GM12891 (cell line): ENCODE measurements around the gene ADCY2.
"Not testable (repeated sequence)": the region's sequence is repeated elsewhere in the genome, so short reads cannot be mapped to it uniquely, and the experiment has no call there.

Experiments used
- DNase-seq: peaks from one replicate; pipeline ENCODE4 v3.0.0; 2011; ENCODE audit warnings: low spot score; ENCODE audit not compliant: insufficient read length
- FAIRE-seq: peaks from 2 replicates; lab custom pipeline; 2011; peaks lifted over from hg19 to GRCh38; lab: Jason Lieb, UNC
- PAX5 ChIP-seq: IDR thresholded peaks from 2 replicates; pipeline ENCODE4 v1.6.1; 2011; ENCODE audit warnings: low read length, moderate library complexity, mild to moderate bottlenecking; ENCODE audit not compliant: insufficient read depth, severe bottlenecking
- POLR2A ChIP-seq: IDR thresholded peaks from 2 replicates; pipeline ENCODE4 v1.6.1; 2011; ENCODE audit warnings: low read depth, low read length, control low read depth
- POLR2AphosphoS5 ChIP-seq: IDR thresholded peaks from 2 replicates; pipeline ENCODE4 v1.6.1; 2011; ENCODE audit warnings: low read depth, low read length, control low read depth
- POU2F2 ChIP-seq: IDR thresholded peaks from 2 replicates; pipeline ENCODE4 v1.6.1; 2011; ENCODE audit warnings: low read depth, mild to moderate bottlenecking, control low read depth, low read length, moderate library complexity
- SPI1 ChIP-seq: IDR thresholded peaks from 2 replicates; pipeline ENCODE4 v1.6.1; 2011; ENCODE audit warnings: low read depth, low read length, control low read depth
- TAF1 ChIP-seq: IDR thresholded peaks from 2 replicates; pipeline ENCODE4 v1.6.1; 2011; ENCODE audit warnings: low read depth, low read length, control low read depth

ADCY2 gene

GRCh38 chr5:7415123-7415522, 19.2 kb downstream of the ADCY2 start:
- TF ChIP-seq TAF1: no peak
- FAIRE-seq (no peak), DNase-seq (no peak)

- TF ChIP-seq PAX5 (no peak), POU2F2 (no peak), POLR2AphosphoS5 (no peak), TAF1 (no peak), POLR2A (no peak), SPI1 (no peak)
- DNase-seq: no peak
- FAIRE-seq: no peak
These were observed 19.9 kb downstream of the ADCY2 start for GRCh38 chr5:7415587-7416535.

- FAIRE-seq: no peak
- DNase-seq: no peak
- TF ChIP-seq POLR2AphosphoS5: no peak
- no peak for TF ChIP-seq POLR2A
- no peak for TF ChIP-seq POU2F2
- TF ChIP-seq TAF1: no peak
- no peak for TF ChIP-seq SPI1
- no peak for TF ChIP-seq PAX5
These were observed 22.3 kb downstream of the ADCY2 start for GRCh38 chr5:7418276-7418675.

- FAIRE-seq: no peak
- no peak for DNase-seq
- no peak for TF ChIP-seq SPI1
These were observed 23.4 kb downstream of the ADCY2 start for GRCh38 chr5:7419367-7419766.

DNA sequence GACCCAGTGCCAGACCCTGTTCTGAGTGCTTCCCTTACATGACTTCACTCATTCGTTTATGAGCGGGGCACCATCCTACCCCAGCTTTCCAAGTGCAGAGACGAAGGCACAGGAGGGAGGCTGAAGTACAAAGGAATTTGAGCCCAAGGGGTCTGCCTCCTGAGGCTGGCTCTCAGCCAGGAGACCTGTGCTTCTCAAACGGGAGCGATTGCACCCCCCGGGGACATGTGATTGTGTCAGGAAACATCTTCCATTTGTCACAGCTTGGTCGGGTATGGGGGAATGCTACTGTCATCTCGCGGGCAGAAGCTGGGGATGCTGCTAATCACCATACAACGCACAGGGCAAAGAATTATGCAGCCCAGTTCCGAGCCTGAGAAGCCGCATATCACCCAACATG, 23.9 kb downstream of the ADCY2 start:
- TF ChIP-seq PAX5 (no peak), POLR2A (no peak), POLR2AphosphoS5 (no peak), TAF1 (no peak), SPI1 (no peak), POU2F2 (no peak)
- FAIRE-seq (no peak), DNase-seq (no peak)

- TF ChIP-seq POLR2A (no peak), TAF1 (no peak), PAX5 (no peak), POLR2AphosphoS5 (no peak), SPI1 (no peak), POU2F2 (no peak)
- DNase-seq (no peak), FAIRE-seq (no peak)
These were observed 24.8 kb downstream of the ADCY2 start for GRCh38 chr5:7420510-7421280.

DNA sequence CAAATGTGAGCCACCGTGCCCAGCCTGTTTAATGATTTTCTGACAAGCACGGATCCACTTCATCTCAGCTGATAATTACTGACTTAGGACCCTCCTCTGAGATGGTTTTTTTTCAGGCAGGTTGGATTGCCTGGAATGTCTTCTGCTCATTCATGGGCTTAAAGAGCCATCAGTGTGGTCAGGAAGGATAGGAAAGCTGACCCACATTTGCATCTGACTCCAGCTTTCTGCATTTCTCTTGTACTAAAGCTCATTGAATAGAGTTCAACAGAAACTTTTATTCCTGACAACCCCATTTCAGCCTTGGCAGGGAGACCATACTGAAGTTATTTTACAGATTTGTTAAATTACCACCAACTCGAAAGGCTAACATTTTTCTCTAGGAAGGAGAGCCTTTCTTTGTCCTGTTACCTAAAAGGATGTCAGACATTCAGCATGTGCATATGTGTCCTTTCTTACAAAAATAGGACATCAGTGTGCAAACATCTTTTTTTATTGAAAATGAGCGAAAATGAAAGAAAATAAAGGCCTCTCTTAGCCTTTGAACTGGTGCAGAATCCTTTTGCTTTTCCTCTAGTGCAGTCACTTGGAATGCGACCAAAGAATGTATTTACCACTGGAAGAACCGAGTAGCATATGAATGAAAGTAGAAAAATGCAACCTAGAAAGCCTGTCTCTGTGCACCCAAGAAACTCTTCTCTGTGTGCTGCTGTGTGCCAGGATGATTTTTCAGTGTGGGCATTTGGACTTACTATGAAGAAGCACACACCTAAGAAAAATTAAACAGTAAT, 26.6 kb downstream of the ADCY2 start:
- DNase-seq (no peak), FAIRE-seq (no peak)
- no peak for TF ChIP-seq POU2F2
- TF ChIP-seq SPI1: no peak
- no peak for TF ChIP-seq TAF1
- TF ChIP-seq PAX5: no peak
- no peak for TF ChIP-seq POLR2AphosphoS5
- TF ChIP-seq POLR2A: no peak

GRCh38 chr5:7423231-7423630, 27.3 kb downstream of the ADCY2 start:
- not testable (repeated sequence) for FAIRE-seq

GRCh38 chr5:7425830-7426229, 29.9 kb downstream of the ADCY2 start:
- TF ChIP-seq TAF1 (no peak), PAX5 (no peak), SPI1 (no peak), POLR2AphosphoS5 (no peak), POU2F2 (no peak), POLR2A (no peak)
- DNase-seq (no peak), FAIRE-seq (no peak)

More at GRCh38 chr5:7423231-7423630, 27.3 kb downstream of the ADCY2 start:
- not testable (repeated sequence) for DNase-seq

DNA sequence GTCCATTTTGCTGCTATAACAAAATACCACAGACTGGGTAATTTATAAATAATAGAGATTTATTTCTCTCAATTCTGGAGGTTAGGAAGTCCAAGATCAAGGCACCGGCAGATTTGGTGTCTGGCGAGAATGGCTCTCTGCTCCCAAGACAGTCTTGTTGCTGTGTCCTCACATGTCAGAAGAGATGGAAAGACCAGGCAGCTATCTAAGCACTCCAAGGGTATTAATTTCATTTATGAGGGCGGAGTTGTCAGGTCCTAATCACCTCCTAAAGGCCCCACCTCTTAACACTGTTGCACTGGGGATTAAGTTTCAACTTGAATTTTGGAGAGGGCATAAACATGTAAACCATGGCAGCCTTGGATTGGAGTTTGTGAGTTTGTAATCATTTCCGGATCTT, 30.3 kb downstream of the ADCY2 start:
- DNase-seq (no peak), FAIRE-seq (no peak)
- TF ChIP-seq POU2F2 (no peak), TAF1 (no peak), POLR2A (no peak), SPI1 (no peak), PAX5 (no peak), POLR2AphosphoS5 (no peak)
